Loucy (cell line): ENCODE results near the gene TPK1.

ENCODE experiments used
- CTCF ChIP-seq: fragments of 200-600 bp; sonication (generic); conservative IDR thresholded peaks from 2 replicates; pipeline ENCODE4 v1.5.1; 2014; ENCODE audit warnings: mild to moderate bottlenecking, antibody characterized with exemption, low read length
- EZH2phosphoT487 ChIP-seq: fragments of 200-600 bp; IDR thresholded peaks from 2 replicates; pipeline ENCODE4 v1.6.1; 2018; ENCODE audit warnings: antibody characterized with exemption, mild to moderate bottlenecking, moderate library complexity, borderline replicate concordance

GRCh38 chr7:144584726-144585125 lies 251.1 kb downstream of the TPK1 start:
- TF ChIP-seq CTCF: no peak
- TF ChIP-seq EZH2phosphoT487: no peak
